GM12875 (cell line): ENCODE measurements around the gene CELF4.

Source experiments
- H3K4me3 ChIP-seq: one replicate; pipeline ENCODE4 v1.5.1; 2011; ENCODE audit warnings: low read depth, low read length, control low read depth
- CTCF ChIP-seq: IDR thresholded peaks from 2 replicates; pipeline ENCODE4 v1.5.1; 2011; ENCODE audit warnings: low read depth, mild to moderate bottlenecking, control low read depth, inconsistent platforms, low read length, moderate library complexity, borderline replicate concordance; ENCODE audit not compliant: insufficient read depth

The CELF4 gene

DNA sequence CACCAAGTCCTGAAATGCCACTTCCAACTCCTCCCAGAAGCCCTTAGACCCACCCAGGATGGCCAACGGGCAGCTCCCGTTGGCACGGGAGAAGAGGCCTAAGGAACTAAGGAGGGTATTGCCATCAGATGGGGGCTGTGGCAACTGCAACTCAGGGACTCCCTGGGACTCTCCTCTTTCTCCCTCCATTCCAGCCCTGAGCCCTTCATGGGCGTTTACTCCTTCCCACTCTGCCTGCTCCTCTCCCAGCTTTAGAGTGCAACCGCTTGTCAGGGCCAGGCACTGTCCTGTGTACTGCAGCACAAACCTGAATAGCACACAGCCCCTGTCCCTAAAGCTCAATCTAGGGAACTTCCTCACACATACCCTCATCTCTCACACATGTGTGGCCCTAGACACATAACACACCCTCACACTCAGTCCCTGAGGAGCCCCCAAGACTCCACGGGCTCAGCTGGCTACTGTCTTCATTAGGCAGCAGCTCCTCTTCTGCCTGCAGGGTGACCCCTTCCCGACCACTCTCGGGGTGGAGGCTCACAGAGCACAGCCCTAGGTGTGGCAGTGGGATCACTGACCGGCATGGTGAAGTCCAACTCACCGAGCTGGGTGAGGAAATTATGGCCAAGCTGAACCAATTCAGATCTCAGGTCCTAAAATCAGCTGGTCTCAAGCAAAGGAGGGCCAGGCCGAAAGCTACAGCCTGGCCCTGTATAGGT lies 316.3 kb downstream of the CELF4 start:
- no peak for TF ChIP-seq CTCF
- H3K4me3 ChIP-seq, result no peak overlapping the region

DNA sequence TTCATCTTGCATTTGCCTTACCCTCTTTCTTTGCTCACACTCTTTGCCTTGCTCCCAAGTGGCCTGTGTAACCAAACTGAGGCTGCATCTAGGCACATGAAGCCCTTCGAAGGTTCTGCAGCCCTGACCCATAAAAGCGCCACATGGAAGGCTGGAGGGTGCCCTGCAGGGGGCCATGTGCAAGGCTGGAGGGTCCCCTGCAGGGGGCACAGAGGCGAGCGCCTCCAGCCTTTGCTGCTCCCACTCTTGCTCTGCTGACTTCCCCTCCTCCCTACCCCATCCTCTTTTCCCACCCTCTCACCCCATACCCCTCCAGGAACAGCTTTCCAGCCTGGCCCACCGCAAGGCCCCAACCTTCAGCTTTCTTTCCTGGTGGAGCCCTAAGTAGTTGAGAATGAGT lies 317.3 kb downstream of the CELF4 start:
- TF ChIP-seq CTCF, result no peak

DNA sequence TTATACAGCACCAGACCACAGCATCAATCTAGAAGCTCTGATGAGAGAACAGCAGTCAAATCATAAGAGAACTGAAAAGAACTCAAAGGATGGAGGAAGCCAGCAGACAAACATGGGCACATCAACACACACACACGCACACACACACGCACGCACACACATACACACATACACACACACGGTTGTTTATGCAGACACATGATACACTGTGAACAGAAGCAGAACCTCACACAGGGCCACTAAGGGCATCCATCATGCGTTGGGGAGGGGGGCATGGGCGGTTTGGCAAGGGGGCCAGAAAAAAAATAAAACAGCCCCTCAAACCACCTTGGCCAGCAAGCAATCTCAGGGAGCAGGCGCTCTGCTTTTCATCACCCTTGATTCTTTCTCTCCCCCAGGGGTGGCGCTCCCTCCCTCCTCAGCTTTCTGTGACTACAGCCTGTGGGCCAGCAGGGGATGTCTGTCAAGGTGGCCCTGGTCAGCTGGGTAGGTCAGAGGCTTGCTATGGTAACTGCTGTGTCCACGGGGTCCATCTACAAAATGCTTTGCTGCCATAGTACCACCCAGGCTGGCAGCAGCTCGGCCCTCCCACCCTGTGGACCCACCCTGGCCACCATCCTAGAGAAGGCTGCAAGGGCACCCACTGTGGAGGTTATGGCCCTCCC lies 318.0 kb downstream of the CELF4 start:
- TF ChIP-seq CTCF, result no peak
- H3K4me3 ChIP-seq, result no peak overlapping the region

More for the DNA sequence above, 317.3 kb downstream of the CELF4 start:
- no peak overlapping the region for H3K4me3 ChIP-seq

DNA sequence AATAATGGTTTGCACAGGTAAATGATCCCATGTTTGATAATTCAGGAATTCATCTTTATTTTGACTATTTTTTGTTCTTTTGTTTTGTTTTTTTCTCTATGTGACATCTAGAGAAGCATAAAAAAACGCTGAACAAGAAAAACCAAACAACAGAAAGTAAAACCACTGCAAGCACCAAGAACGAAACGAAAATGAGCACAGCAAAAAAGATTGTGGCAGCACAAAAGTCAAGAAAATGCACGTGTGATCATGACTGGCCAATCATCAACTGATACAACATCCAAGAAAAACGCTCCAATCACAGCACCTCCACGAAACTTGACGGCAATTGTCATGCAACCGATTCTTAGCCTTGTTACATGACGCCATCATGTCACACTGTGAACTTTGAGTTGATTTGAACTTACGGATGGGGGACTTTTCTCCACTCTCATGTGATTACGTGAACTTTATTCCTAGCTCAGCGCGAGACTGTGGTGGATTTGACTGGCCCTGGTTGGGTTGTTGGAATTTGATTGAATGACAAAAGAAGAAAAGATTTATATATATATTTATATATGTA lies 318.7 kb downstream of the CELF4 start:
- no peak overlapping the region for H3K4me3 ChIP-seq
- TF ChIP-seq CTCF, result no peak

- no peak overlapping the region for H3K4me3 ChIP-seq
- TF ChIP-seq CTCF, result no peak
Observed at GRCh38 chr18:37244618-37245017, 321.0 kb downstream of the CELF4 start.

DNA sequence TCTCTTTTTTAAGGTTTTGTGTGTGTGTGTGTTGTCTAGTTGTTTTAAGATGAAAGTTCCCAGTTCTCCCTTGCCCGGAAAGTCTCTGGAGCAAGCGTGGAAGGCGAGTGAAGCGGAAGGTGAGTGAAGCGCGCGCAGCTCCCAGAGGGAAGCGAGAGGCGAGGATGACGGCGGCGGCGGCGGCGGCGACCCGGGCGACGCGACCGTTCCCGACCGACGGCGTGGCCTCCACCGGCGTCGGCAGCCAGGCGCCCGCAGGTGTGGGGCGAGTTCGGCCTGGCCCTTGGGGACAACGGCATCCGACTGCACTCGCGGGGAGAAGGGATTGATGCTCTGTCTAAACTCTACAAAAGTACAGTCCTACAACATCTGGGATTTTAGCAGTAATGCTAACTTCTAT lies 321.9 kb downstream of the CELF4 start:
- H3K4me3 ChIP-seq, result no peak overlapping the region

More for the DNA sequence above, 321.9 kb downstream of the CELF4 start:
- no peak for TF ChIP-seq CTCF
